Immature natural killer cell (primary cell): ENCODE measurements around the gene FOCAD. TPM values are rescaled to one million over a fixed set of nuclear protein-coding genes. Genes with fewer than 3 reads are reported as not detected.
A peak's percentile ranks its signal among the peaks of the same experiment; 100 is the strongest.

ENCODE experiments used
- DNase-seq, 3 donors: peaks; one replicate each; pipeline ENCODE4 v3.0.0; 2022; ENCODE audit warnings: mixed read lengths in 1 of 3
- H3K27ac Mint-ChIP-seq, 6 donors: one replicate each; pipeline ENCODE4 v1.8.0; 2020; ENCODE audit warnings: mixed read lengths in 6 of 6, mild to moderate bottlenecking in 5 of 6, inconsistent platforms in 4 of 6, moderate library complexity in 3 of 6
- H3K27me3 Mint-ChIP-seq, 3 donors: one replicate each; pipeline ENCODE4 v1.8.0; 2020 to 2021; ENCODE audit warnings: low read depth in 3 of 3, mild to moderate bottlenecking in 3 of 3, mixed read lengths in 3 of 3, moderate library complexity in 3 of 3, inconsistent platforms in 1 of 3
- H3K36me3 Mint-ChIP-seq, 3 donors: one replicate each; pipeline ENCODE4 v1.8.0; 2020; ENCODE audit warnings: mixed read lengths in 3 of 3, inconsistent platforms in 2 of 3, mild to moderate bottlenecking in 2 of 3
- H3K4me1 Mint-ChIP-seq, 2 donors: one replicate each; pipeline ENCODE4 v1.8.0; 2020; ENCODE audit warnings: inconsistent platforms in 2 of 2, mild to moderate bottlenecking in 2 of 2, mixed read lengths in 2 of 2, moderate library complexity in 1 of 2
- H3K4me3 Mint-ChIP-seq, 5 donors: one replicate each; pipeline ENCODE4 v1.8.0; 2020; ENCODE audit warnings: mild to moderate bottlenecking in 5 of 5, mixed read lengths in 5 of 5, inconsistent platforms in 3 of 5, moderate library complexity in 3 of 5
- H3K9me3 Mint-ChIP-seq, 6 donors: one replicate each; pipeline ENCODE4 v1.8.0; 2020; ENCODE audit warnings: mild to moderate bottlenecking in 6 of 6, mixed read lengths in 6 of 6, inconsistent platforms in 4 of 6, moderate library complexity in 3 of 6
- polyA plus RNA-seq, 3 donors: library from polyadenylated mRNA; unstranded; fragments of 300-500 nt; fragmentation: Illumina TruSeq; gene quantifications; one replicate each; pipeline ENCODE4 v1.2.3, GENCODE V29; 2021

FOCAD gene
- polyA plus RNA-seq, 3 donors from 2014 or later, result 9.1 to 18.5 (median 13.9) TPM

- Mint-ChIP-seq H3K36me3 (peaks cover 23 to 35% (median 34%) of the 10 kb centered on the region in 3 donors), H3K27ac (no peak overlapping the region), H3K4me3 (no peak overlapping the region), H3K9me3 (no peaks in the 10 kb centered on the region), H3K4me1 (no peaks in the 10 kb centered on the region), H3K27me3 (no peaks in the 10 kb centered on the region)
- DNase-seq, result no peak
These were observed 87.7 kb downstream of the FOCAD start for GRCh38 chr9:20771729-20772128.

GRCh38 chr9:20775683-20776082 is 91.6 kb downstream of the FOCAD start:
- peaks cover 15 to 26% (median 21%) of the 10 kb centered on the region in 3 donors for H3K36me3 Mint-ChIP-seq
- no peaks in the 10 kb centered on the region for H3K4me1 Mint-ChIP-seq
- H3K9me3 Mint-ChIP-seq, result no peaks in the 10 kb centered on the region
- H3K27me3 Mint-ChIP-seq, result no peaks in the 10 kb centered on the region
- DNase-seq, result no peak
- no peak overlapping the region for H3K27ac Mint-ChIP-seq
- H3K4me3 Mint-ChIP-seq, result no peak overlapping the region

GRCh38 chr9:20781092-20781491 is 97.0 kb downstream of the FOCAD start:
- peaks cover 14 to 23% (median 16%) of the 10 kb centered on the region in 3 donors for H3K36me3 Mint-ChIP-seq
- no peak for DNase-seq
- no peak overlapping the region for H3K4me3 Mint-ChIP-seq
- H3K27me3 Mint-ChIP-seq, result no peaks in the 10 kb centered on the region
- peaks cover 0 to 5% of the 10 kb centered on the region in 2 donors for H3K4me1 Mint-ChIP-seq
- no peaks in the 10 kb centered on the region for H3K9me3 Mint-ChIP-seq
- no peak overlapping the region for H3K27ac Mint-ChIP-seq

GRCh38 chr9:20782289-20782688 is 98.2 kb downstream of the FOCAD start:
- no peak overlapping the region for H3K4me3 Mint-ChIP-seq
- H3K9me3 Mint-ChIP-seq, result no peaks in the 10 kb centered on the region
- peaks cover 14 to 17% (median 16%) of the 10 kb centered on the region in 3 donors for H3K36me3 Mint-ChIP-seq
- no peaks in the 10 kb centered on the region for H3K27me3 Mint-ChIP-seq
- H3K27ac Mint-ChIP-seq, result peak overlapping the region in 1 of 6 donors; percentile 28
- no peak for DNase-seq
- peaks cover 0 to 5% of the 10 kb centered on the region in 2 donors for H3K4me1 Mint-ChIP-seq

GRCh38 chr9:20783057-20784038 is 99.3 kb downstream of the FOCAD start:
- Mint-ChIP-seq H3K4me3 (no peak overlapping the region), H3K4me1 (peaks cover 0 to 5% of the 10 kb centered on the region in 2 donors), H3K27ac (no peak overlapping the region), H3K9me3 (no peaks in the 10 kb centered on the region), H3K36me3 (peaks cover 14 to 17% (median 16%) of the 10 kb centered on the region in 3 donors), H3K27me3 (no peaks in the 10 kb centered on the region)
- no peak for DNase-seq

- no peak for DNase-seq
- H3K27me3 Mint-ChIP-seq, result no peaks in the 10 kb centered on the region
- no peak overlapping the region for H3K4me3 Mint-ChIP-seq
- H3K27ac Mint-ChIP-seq, result peak overlapping the region in 1 of 6 donors; percentile 19
- H3K9me3 Mint-ChIP-seq, result no peaks in the 10 kb centered on the region
- peaks cover 10 to 16% (median 14%) of the 10 kb centered on the region in 3 donors for H3K36me3 Mint-ChIP-seq
- H3K4me1 Mint-ChIP-seq, result peaks cover 0 to 5% of the 10 kb centered on the region in 2 donors
These were observed 100.1 kb downstream of the FOCAD start for GRCh38 chr9:20784196-20784595.

GRCh38 chr9:20786807-20787206 is 102.7 kb downstream of the FOCAD start:
- Mint-ChIP-seq H3K27me3 (no peaks in the 10 kb centered on the region), H3K27ac (peak overlapping the region in 1 of 6 donors; percentile 18)
- DNase-seq, result no peak

GRCh38 chr9:20788526-20789451 is 104.7 kb downstream of the FOCAD start:
- Mint-ChIP-seq H3K27ac (no peak overlapping the region), H3K27me3 (no peaks in the 10 kb centered on the region), H3K9me3 (no peaks in the 10 kb centered on the region), H3K4me3 (no peak overlapping the region), H3K4me1 (peaks cover 0 to 5% of the 10 kb centered on the region in 2 donors), H3K36me3 (peaks cover 18 to 34% (median 29%) of the 10 kb centered on the region in 3 donors)
- no peak for DNase-seq

More at GRCh38 chr9:20786807-20787206, 102.7 kb downstream of the FOCAD start:
- peaks cover 0 to 5% of the 10 kb centered on the region in 2 donors for H3K4me1 Mint-ChIP-seq
- H3K9me3 Mint-ChIP-seq, result no peaks in the 10 kb centered on the region
- no peak overlapping the region for H3K4me3 Mint-ChIP-seq
- peaks cover 18 to 30% (median 24%) of the 10 kb centered on the region in 3 donors for H3K36me3 Mint-ChIP-seq

GRCh38 chr9:20790721-20791120 is 106.7 kb downstream of the FOCAD start:
- Mint-ChIP-seq H3K4me1 (peaks cover 0 to 3% of the 10 kb centered on the region in 2 donors), H3K4me3 (no peak overlapping the region), H3K27me3 (no peaks in the 10 kb centered on the region), H3K9me3 (no peaks in the 10 kb centered on the region), H3K27ac (no peak overlapping the region), H3K36me3 (peaks cover 18 to 31% (median 28%) of the 10 kb centered on the region in 3 donors)
- no peak for DNase-seq

- H3K4me3 Mint-ChIP-seq, result no peak overlapping the region
- H3K27ac Mint-ChIP-seq, result no peak overlapping the region
- no peak for DNase-seq
- H3K36me3 Mint-ChIP-seq, result peaks cover 18 to 31% (median 26%) of the 10 kb centered on the region in 3 donors
- no peaks in the 10 kb centered on the region for H3K9me3 Mint-ChIP-seq
- no peaks in the 10 kb centered on the region for H3K4me1 Mint-ChIP-seq
- H3K27me3 Mint-ChIP-seq, result no peaks in the 10 kb centered on the region
These were observed 107.6 kb downstream of the FOCAD start for GRCh38 chr9:20791682-20792081.

GRCh38 chr9:20804489-20805250 is 120.6 kb downstream of the FOCAD start:
- Mint-ChIP-seq H3K4me3 (no peak overlapping the region), H3K4me1 (peaks cover 0 to 13% of the 10 kb centered on the region in 2 donors), H3K9me3 (peaks cover 0 to 2% (median 0%) of the 10 kb centered on the region in 6 donors), H3K27me3 (no peaks in the 10 kb centered on the region), H3K27ac (no peak overlapping the region), H3K36me3 (peaks cover 0 to 4% (median 0%) of the 10 kb centered on the region in 3 donors)
- DNase-seq, result no peak

- H3K4me3 Mint-ChIP-seq, result no peak overlapping the region
- no peak for DNase-seq
These were observed 121.7 kb downstream of the FOCAD start for GRCh38 chr9:20805766-20806165.

GRCh38 chr9:20808002-20808401 is 123.9 kb downstream of the FOCAD start:
- Mint-ChIP-seq H3K9me3 (no peaks in the 10 kb centered on the region), H3K27ac (no peak overlapping the region), H3K27me3 (no peaks in the 10 kb centered on the region), H3K4me1 (peaks cover 0 to 13% of the 10 kb centered on the region in 2 donors), H3K4me3 (no peak overlapping the region), H3K36me3 (peaks cover 0 to 4% (median 0%) of the 10 kb centered on the region in 3 donors)
- DNase-seq, result no peak

More at GRCh38 chr9:20805766-20806165, 121.7 kb downstream of the FOCAD start:
- Mint-ChIP-seq H3K27ac (no peak overlapping the region), H3K9me3 (peaks cover 0 to 2% (median 0%) of the 10 kb centered on the region in 6 donors), H3K4me1 (peaks cover 0 to 13% of the 10 kb centered on the region in 2 donors), H3K36me3 (peaks cover 0 to 4% (median 0%) of the 10 kb centered on the region in 3 donors), H3K27me3 (no peaks in the 10 kb centered on the region)
